HG03108 (cell line): ENCODE data around the gene PLK4.
A peak's percentile ranks its signal among the peaks of the same experiment; 100 is the strongest.

Source experiments
- ATAC-seq: cut with Tn5 transposase; IDR thresholded peaks from one replicate; pipeline ENCODE4 v1.9.1; 2021; ENCODE audit warnings: moderate library complexity; ENCODE audit not compliant: unreplicated experiment

The PLK4 gene

GRCh38 chr4:127880763-127881562, at the start of gene PLK4:
TSS of gene PLK4 (plus strand) at chr4:127880893. CDS start at chr4:127881135, 242 bp downstream.
- ATAC-seq, result peak; percentile 94

GRCh38 chr4:127832585-127832984, 48.1 kb upstream of the PLK4 start:
- peak; percentile 47 for ATAC-seq

GRCh38 chr4:127843704-127844600, 36.7 kb upstream of the PLK4 start:
- no peak for ATAC-seq

- ATAC-seq, result no peak
These were observed 36.0 kb upstream of the PLK4 start for GRCh38 chr4:127844601-127845116.

- no peak for ATAC-seq
These were observed 34.6 kb upstream of the PLK4 start for GRCh38 chr4:127846061-127846460.

GRCh38 chr4:127846765-127847164, 33.9 kb upstream of the PLK4 start:
- no peak for ATAC-seq

- no peak for ATAC-seq
These were observed 31.0 kb upstream of the PLK4 start for GRCh38 chr4:127849505-127850234.

- no peak for ATAC-seq
These were observed 28.0 kb upstream of the PLK4 start for GRCh38 chr4:127852661-127853060.

- ATAC-seq, result peak; percentile 12
These were observed 24.4 kb upstream of the PLK4 start for GRCh38 chr4:127856196-127856812.

GRCh38 chr4:127856813-127857447, 23.8 kb upstream of the PLK4 start:
- peak; percentile 77 for ATAC-seq

- ATAC-seq, result no peak
These were observed 23.1 kb upstream of the PLK4 start for GRCh38 chr4:127857641-127858040.

GRCh38 chr4:127868196-127868595, 12.5 kb upstream of the PLK4 start:
- ATAC-seq, result no peak

GRCh38 chr4:127870281-127870680, 10.4 kb upstream of the PLK4 start:
- no peak for ATAC-seq

- ATAC-seq, result no peak
These were observed 10.0 kb upstream of the PLK4 start for GRCh38 chr4:127870688-127871087.

- no peak for ATAC-seq
These were observed 4.9 kb upstream of the PLK4 start for GRCh38 chr4:127875791-127876190.

GRCh38 chr4:127881563-127881864, 821 bp downstream of the PLK4 start:
- peak; percentile 32 for ATAC-seq

- ATAC-seq, result no peak
These were observed 7.9 kb downstream of the PLK4 start for GRCh38 chr4:127888559-127888958.

GRCh38 chr4:127889903-127890302, 9.2 kb downstream of the PLK4 start:
- no peak for ATAC-seq

GRCh38 chr4:127896069-127896468, 15.4 kb downstream of the PLK4 start:
- no peak for ATAC-seq

GRCh38 chr4:127896528-127896927, 15.8 kb downstream of the PLK4 start:
- no peak for ATAC-seq
